ENCODE results near the gene MPP7.

DNA sequence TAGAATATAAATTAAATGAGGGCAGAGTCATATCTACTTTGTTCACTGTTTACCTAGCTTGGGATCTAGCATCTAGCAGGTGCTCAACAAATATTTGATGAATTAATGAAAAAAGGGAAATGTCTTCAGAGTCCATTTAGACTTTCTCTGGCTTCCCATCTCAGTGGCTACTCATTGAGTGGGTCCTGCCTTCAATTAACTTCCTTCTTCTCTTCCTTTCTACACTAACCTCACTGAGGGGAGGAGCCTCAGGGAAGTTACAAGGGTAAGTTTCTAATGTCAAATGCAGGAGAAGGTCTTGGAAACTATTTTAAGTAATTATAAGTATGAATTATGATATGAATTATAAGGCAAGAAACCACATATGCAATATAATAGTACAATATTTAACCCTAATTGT lies 28.2 kb upstream of the MPP7 start:
- TF ChIP-seq, protein P1, sequence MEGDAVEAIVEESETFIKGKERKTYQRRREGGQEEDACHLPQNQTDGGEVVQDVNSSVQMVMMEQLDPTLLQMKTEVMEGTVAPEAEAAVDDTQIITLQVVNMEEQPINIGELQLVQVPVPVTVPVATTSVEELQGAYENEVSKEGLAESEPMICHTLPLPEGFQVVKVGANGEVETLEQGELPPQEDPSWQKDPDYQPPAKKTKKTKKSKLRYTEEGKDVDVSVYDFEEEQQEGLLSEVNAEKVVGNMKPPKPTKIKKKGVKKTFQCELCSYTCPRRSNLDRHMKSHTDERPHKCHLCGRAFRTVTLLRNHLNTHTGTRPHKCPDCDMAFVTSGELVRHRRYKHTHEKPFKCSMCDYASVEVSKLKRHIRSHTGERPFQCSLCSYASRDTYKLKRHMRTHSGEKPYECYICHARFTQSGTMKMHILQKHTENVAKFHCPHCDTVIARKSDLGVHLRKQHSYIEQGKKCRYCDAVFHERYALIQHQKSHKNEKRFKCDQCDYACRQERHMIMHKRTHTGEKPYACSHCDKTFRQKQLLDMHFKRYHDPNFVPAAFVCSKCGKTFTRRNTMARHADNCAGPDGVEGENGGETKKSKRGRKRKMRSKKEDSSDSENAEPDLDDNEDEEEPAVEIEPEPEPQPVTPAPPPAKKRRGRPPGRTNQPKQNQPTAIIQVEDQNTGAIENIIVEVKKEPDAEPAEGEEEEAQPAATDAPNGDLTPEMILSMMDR (IDR thresholded peaks at IDR 0.05; ENCODE audit: insufficient read depth, low read length, poor library complexity, severe bottlenecking) = no peak
- no peak for TF ChIP-seq EZH2phosphoT487 (conservative IDR thresholded peaks at IDR 0.05; ENCODE audit: low read length)

All from SU-DHL-6 (cell line).